Stimulated activated naive CD4-positive, alpha-beta T cell (primary cell): ENCODE results near the gene PMP22.

Experiments
- DNase-seq, 6 experiments: peaks; one replicate each; lab custom pipeline; 2025; lab: John Stamatoyannopoulos, UW

The PMP22 gene

GRCh38 chr17:15265131-15265530 is at the start of gene PMP22:
Gene PMP22 (minus strand): TSS chr17:15265326. CDS start chr17:15260727, 4,599 bp downstream.
- no peak for DNase-seq

GRCh38 chr17:15311996-15312395 is 46.9 kb upstream of the PMP22 start:
- no peak for DNase-seq

DNA sequence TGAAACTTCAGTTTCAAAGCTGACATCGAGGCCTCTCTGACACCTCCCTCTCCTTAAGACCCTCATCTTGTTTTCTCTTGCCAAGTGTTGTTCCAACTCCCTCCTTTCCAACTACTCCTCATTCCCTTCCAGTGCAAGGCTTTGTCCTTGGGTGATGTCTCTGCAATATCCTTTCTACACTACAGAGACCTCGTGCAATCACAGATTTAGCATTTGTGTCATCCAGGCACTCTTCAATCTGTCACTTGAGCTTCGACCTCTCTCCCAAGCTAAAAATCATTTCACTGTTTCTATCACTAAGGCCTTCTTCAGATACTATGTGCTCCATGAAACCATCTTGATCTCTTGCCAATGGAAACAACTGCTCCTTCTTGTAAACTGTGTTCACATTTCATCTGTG is 44.7 kb upstream of the PMP22 start:
- no peak for DNase-seq

GRCh38 chr17:15309236-15309635 is 44.1 kb upstream of the PMP22 start:
- DNase-seq, result no peak

DNA sequence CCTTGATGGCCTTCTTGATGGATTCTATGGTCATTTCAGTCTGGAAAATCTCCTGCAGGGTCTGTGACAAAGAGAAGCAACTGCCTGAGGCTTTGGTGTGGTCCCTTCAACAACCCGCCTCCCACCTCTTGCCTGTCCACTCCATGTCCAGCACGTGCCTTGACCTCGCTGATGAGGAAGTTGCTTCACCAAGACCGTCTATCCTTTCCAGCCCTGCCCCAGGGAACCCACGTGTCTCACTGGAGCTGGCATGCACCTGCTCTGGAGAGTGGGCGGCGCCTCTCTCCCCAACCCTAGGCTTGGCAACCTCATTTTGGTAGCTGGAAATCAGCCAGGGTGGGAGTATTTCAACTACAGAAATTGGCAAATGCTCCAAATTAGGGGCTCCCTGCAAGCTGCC is 43.6 kb upstream of the PMP22 start:
- no peak for DNase-seq

DNA sequence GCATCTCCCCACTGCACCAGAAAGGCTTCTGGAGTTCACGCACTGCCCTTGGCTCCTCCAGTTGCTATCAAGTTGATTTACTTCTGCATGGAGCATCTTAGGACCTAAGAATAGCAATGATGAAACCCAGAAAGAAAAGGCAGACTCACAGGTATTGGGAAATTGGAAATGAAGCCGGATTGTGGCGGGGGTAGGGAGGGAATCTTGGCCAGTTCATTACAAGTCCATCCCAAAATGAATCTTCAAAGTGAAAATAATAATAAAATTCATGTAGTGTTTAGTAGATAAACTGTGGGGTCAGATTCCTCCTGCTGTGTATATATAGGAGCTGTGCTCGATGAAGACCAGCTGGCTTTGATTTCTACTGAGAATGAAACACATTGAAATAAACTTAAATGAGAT is 42.6 kb upstream of the PMP22 start:
- DNase-seq, result no peak

DNA sequence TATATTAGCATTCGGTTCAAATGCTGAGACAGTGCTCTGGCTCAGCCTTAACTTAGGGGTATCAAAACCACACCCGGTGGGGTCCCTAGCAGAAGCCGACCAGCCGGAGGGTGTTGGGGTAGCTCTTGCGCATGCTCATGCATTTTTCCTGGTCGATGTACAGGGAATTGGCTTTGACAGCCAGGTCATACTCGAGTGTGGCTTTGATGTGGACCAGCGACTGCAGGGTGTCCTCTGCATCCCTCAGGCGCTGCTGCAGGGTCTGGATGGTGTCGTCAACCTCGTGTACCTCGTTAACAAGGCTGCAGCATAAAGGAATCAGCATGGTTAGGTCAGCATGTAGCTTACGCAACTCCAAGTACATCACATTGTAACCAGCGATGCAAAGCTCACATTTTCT is 38.7 kb upstream of the PMP22 start:
- no peak for DNase-seq

- DNase-seq, result no peak
Measured at GRCh38 chr17:15303268-15303667, 38.1 kb upstream of the PMP22 start.

GRCh38 chr17:15301845-15302244 is 36.7 kb upstream of the PMP22 start:
- DNase-seq, result no peak

GRCh38 chr17:15298176-15298575 is 33.0 kb upstream of the PMP22 start:
- DNase-seq, result no peak

DNA sequence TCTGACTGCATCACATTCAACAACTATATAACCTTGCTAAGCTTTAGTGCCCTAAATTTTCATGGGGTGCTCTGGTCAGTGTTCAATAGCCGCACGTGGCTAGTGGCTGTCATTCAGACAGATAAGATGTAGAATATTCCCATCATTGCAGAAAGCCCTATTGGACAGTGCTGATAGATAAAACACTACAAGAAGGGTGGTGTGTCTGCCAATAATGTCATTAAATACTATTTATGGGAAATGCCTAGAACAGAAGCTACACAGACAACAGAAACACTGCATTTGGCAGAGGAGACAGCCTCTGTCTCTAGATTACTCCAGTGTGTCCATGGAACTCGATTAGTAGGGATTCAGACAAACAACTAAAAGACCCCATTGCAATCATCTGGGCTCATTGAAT is 28.4 kb upstream of the PMP22 start:
- DNase-seq, result no peak

- DNase-seq, result no peak
Measured at GRCh38 chr17:15291674-15292361, 26.7 kb upstream of the PMP22 start.

DNA sequence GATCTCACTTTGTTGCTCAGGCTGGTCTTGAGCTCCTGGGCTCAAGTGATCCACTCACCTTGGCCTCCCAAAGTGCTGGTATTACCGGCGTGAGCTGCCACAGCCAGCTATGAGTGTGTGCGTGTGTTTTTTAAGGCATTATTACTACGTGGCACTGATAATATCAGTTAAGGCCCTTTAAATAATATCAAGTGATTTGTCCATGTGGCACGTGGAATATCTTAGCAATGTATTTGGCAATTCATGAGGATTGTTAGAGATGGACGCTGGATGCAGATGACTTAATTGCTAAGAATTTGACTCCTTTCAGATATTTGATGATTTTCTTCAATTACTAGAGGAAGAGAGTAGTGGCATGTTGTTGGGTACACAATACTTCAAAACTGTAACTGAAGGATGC is 25.5 kb upstream of the PMP22 start:
- no peak for DNase-seq

- DNase-seq, result no peak
Measured at GRCh38 chr17:15289285-15290183, 24.4 kb upstream of the PMP22 start.

DNA sequence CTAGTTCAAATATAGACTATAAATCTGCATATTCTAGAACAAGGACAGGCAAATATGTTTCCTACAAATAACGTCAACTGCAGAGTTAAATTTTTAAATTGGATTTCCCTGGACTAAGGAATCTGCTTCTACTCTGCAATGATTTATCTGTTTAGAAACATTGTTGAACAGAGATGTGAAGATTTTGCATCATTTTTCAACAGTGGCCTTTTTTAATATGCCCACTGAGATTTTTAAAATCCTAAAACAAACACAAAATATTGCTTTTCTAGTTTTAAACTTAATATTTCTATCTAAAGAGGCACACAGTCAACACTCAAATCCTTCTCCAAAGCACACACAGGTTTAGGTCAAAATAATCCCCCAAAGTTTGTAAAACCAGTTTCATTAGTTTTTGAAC is 23.7 kb upstream of the PMP22 start:
- DNase-seq, result no peak

DNA sequence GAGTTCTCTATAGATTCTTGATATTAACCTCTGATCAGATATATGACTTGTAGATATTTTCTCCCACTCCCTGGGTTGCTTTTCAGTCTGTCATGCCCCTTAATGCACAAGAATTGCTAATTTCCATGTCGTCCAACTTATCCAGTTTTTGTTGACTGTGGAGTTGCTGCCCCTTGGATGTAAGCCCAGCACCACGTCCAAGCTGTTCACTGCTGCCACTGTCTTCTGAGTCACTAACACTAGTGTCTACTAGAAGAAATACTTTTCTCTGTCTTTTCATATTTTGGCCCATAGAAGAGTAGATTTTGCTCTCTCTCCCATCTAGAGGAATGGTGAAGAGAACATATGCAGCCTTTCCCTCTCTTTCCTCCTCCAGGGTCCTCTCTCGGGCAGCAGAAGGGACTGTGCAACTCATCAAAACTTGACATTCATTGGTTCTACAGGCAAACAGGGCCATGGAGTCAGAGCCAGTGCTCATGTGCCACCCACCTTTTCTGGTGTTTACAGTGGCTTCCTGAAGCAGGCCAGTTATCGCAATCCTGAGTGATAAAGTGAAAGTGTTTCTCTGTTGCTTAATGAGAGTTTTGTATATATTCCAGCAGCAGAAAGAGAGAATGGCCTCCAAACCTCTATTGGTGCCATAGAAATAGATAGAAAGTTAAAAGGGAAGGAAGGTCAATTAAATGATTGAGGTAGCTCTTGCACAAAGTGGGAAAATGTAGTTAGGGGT is 22.6 kb upstream of the PMP22 start:
- no peak for DNase-seq

- DNase-seq, result no peak
Measured at GRCh38 chr17:15285466-15285865, 20.3 kb upstream of the PMP22 start.

GRCh38 chr17:15284537-15284936 is 19.4 kb upstream of the PMP22 start:
- no peak for DNase-seq

DNA sequence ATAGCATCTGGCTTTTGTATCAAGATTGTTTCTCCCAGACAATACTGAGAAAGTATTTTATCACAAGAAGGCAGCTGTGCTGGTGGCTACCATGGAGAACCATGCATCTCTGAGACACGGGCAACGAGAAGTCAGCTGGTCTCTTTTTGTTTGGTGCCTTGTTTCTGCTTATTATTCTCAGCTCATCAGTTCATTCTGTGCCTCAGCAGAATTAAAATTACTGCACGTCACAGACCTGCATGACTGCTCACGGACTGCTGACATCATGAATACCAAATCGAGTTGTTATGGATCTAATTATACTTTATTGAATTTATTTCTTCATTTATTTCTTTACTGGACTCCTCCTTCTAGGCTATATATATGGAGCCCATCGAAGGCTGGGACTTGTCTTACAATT is 19.0 kb upstream of the PMP22 start:
- DNase-seq, result no peak

- DNase-seq, result no peak
Measured at GRCh38 chr17:15281909-15282308, 16.8 kb upstream of the PMP22 start.

GRCh38 chr17:15278924-15279477 is 13.9 kb upstream of the PMP22 start:
- no peak for DNase-seq

- no peak for DNase-seq
Measured at GRCh38 chr17:15278380-15278779, 13.3 kb upstream of the PMP22 start.
